ENCODE data around the gene FEN1.
A peak's percentile ranks its signal among the peaks of the same experiment; 100 is the strongest.

FEN1 gene

DNA sequence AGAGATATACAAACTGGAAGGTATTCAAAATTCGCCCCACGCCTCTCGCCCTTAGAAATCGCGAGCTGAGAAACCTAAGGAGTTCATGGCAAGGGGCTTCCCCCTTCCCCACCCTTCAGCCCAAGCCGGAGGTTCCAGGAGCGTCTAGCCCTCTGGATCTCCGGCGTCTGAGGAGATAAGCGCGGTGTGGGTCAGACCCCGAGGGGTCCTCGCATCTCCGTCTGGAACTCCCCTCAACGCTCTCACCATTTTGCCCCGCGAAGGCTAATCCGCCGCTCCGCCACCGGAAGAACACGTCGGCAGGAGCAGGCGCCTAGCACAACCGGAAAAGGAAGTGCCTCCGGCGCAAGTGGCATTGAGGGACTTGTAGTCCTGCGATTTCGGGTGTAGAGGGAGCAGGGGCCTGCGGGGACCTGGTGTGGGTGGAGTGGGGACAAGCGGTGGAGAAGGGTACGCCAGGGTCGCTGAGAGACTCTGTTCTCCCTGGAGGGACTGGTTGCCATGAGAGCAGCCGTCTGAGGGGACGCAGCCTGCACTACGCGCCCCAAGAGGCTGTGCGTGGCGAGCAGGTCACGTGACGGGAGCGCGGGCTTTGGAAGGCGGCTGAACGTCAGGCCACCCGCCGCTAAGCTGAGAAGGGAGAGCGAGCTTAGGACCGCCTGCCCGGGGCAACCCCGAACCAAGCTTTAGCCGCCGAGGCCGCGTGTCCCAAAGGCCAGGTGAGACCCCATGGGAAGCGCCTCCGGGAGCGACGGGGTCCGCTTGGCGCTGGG lies at the start of gene FEN1, which contains the start of gene TMEM258:
Gene FEN1, plus strand, starts transcription at position 602 of the 773 bp plus-strand sequence. CDS start 2,451 bp downstream, outside the sequence.
Gene TMEM258, minus strand, starts transcription at position 290 of the 773 bp plus-strand sequence. Its CDS starts 41 bp downstream, at position 249.
- TF ChIP-seq NFIC (IDR thresholded peaks at IDR 0.05): no peak
- peak; percentile 65 for TF ChIP-seq ZBTB7A (IDR thresholded peaks at IDR 0.05; ENCODE audit: low read depth)
- TF ChIP-seq CREB1 (IDR thresholded peaks at IDR 0.05; ENCODE audit: low read depth): peak; percentile 55
- TF ChIP-seq YY1 (IDR thresholded peaks at IDR 0.05; ENCODE audit: low read depth): peak; percentile 77
- no peak for TF ChIP-seq RAD21 (IDR thresholded peaks at IDR 0.05; ENCODE audit: low read depth)
- TF ChIP-seq CEBPB (IDR thresholded peaks at IDR 0.05): no peak
- TF ChIP-seq TEAD4 (IDR thresholded peaks at IDR 0.05): no peak
- peak; percentile 79 for TF ChIP-seq TAF1 (IDR thresholded peaks at IDR 0.05; ENCODE audit: low read depth)
- TF ChIP-seq, protein P1, sequence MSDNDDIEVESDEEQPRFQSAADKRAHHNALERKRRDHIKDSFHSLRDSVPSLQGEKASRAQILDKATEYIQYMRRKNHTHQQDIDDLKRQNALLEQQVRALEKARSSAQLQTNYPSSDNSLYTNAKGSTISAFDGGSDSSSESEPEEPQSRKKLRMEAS (IDR thresholded peaks at IDR 0.05): peak; percentile 86
- TF ChIP-seq, protein P2, sequence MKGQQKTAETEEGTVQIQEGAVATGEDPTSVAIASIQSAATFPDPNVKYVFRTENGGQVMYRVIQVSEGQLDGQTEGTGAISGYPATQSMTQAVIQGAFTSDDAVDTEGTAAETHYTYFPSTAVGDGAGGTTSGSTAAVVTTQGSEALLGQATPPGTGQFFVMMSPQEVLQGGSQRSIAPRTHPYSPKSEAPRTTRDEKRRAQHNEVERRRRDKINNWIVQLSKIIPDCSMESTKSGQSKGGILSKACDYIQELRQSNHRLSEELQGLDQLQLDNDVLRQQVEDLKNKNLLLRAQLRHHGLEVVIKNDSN (IDR thresholded peaks at IDR 0.05): peak; percentile 99

DNA sequence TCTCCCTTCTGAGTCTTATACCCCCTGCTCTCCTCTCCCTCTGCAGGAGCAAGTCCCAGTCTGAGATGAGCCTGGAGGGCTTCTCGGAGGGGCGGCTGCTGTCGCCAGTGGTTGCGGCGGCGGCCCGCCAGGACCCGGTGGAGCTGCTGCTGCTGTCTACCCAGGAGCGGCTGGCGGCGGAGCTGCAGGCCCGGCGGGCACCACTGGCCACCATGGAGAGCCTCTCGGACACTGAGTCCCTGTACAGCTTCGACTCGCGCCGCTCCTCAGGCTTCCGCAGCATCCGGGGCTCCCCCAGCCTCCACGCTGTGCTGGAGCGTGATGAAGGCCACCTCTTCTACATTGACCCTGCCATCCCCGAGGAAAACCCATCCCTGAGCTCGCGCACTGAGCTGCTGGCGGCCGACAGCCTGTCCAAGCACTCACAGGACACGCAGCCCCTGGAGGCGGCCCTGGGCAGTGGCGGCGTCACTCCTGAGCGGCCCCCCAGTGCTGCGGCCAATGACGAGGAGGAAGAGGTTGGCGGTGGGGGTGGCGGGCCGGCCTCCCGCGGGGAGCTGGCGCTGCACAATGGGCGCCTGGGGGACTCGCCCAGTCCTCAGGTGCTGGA lies 49.1 kb upstream of the FEN1 start:
- no peak for TF ChIP-seq CREB1 (IDR thresholded peaks at IDR 0.05; ENCODE audit: low read depth)
- TF ChIP-seq, protein P2 (IDR thresholded peaks at IDR 0.05): no peak
- TF ChIP-seq TEAD4 (IDR thresholded peaks at IDR 0.05): no peak
- TF ChIP-seq, protein P1 (IDR thresholded peaks at IDR 0.05): no peak
- no peak for TF ChIP-seq TCF12 (IDR thresholded peaks at IDR 0.05; ENCODE audit: low read depth)
- TF ChIP-seq TAF1 (IDR thresholded peaks at IDR 0.05; ENCODE audit: low read depth): no peak
- TF ChIP-seq EP300 (IDR thresholded peaks at IDR 0.05; ENCODE audit: borderline replicate concordance): no peak
- no peak for TF ChIP-seq REST (IDR thresholded peaks at IDR 0.05; ENCODE audit: low read depth)
- no peak for TF ChIP-seq EGR1 (IDR thresholded peaks at IDR 0.05)

GRCh38 chr11:61744181-61744580 lies 48.5 kb upstream of the FEN1 start:
- TF ChIP-seq RAD21 (IDR thresholded peaks at IDR 0.05; ENCODE audit: low read depth) (no peak), TEAD4 (IDR thresholded peaks at IDR 0.05) (no peak), TAF1 (IDR thresholded peaks at IDR 0.05; ENCODE audit: low read depth) (no peak)

GRCh38 chr11:61744609-61745156 lies 48.0 kb upstream of the FEN1 start:
- TF ChIP-seq FOXM1 (IDR thresholded peaks at IDR 0.05; ENCODE audit: borderline replicate concordance, low read depth): no peak
- TF ChIP-seq YY1 (IDR thresholded peaks at IDR 0.05; ENCODE audit: low read depth): no peak
- TF ChIP-seq RAD21 (IDR thresholded peaks at IDR 0.05; ENCODE audit: low read depth): no peak
- no peak for TF ChIP-seq TAF1 (IDR thresholded peaks at IDR 0.05; ENCODE audit: low read depth)
- no peak for TF ChIP-seq TCF12 (IDR thresholded peaks at IDR 0.05; ENCODE audit: low read depth)
- TF ChIP-seq, protein P1 (IDR thresholded peaks at IDR 0.05): no peak
- no peak for TF ChIP-seq EP300 (IDR thresholded peaks at IDR 0.05; ENCODE audit: borderline replicate concordance)
- TF ChIP-seq ZBTB7A (IDR thresholded peaks at IDR 0.05; ENCODE audit: low read depth): no peak
- no peak for TF ChIP-seq CREB1 (IDR thresholded peaks at IDR 0.05; ENCODE audit: low read depth)
- TF ChIP-seq TEAD4 (IDR thresholded peaks at IDR 0.05): no peak
- no peak for TF ChIP-seq REST (IDR thresholded peaks at IDR 0.05; ENCODE audit: low read depth)
- TF ChIP-seq, protein P2 (IDR thresholded peaks at IDR 0.05): no peak
- TF ChIP-seq CEBPB (IDR thresholded peaks at IDR 0.05): no peak
- no peak for TF ChIP-seq NFIC (IDR thresholded peaks at IDR 0.05)
- no peak for TF ChIP-seq EGR1 (IDR thresholded peaks at IDR 0.05)
